Lung (tissue), 12 donors: Measurements from ENCODE around the gene TP53INP2. TPM values are rescaled to one million over a fixed set of nuclear protein-coding genes. Genes with fewer than 3 reads are reported as not detected.
A peak's percentile ranks its signal among the peaks of the same experiment; 100 is the strongest.

Experiments
- ATAC-seq: fragments of 200-7000 bp; cut with Tn5 transposase; one replicate; pipeline ENCODE4 v1.9.1; 2020; ENCODE audit warnings: moderate number of reproducible peaks; ENCODE audit not compliant: insufficient read depth, low FRiP score
- DNase-seq, 3 donors: peaks; one replicate each; pipeline ENCODE4 v3.0.0-alpha.2; 2013 to 2017
- H3K27ac ChIP-seq, 2 donors: one replicate each; pipeline ENCODE4 v1.5.1; 2013; ENCODE audit warnings: mild to moderate bottlenecking in 2 of 2, moderate library complexity in 2 of 2, control low read depth in 1 of 2, inconsistent platforms in 1 of 2, low read depth in 1 of 2, low read length in 1 of 2
- H3K27me3 ChIP-seq, 3 donors: one replicate each; pipeline ENCODE4 v1.5.1; 2013; ENCODE audit warnings: low read length in 2 of 3; ENCODE audit not compliant: control insufficient read depth in 3 of 3, insufficient read depth in 3 of 3
- H3K36me3 ChIP-seq, 4 donors: one replicate each; pipeline ENCODE4 v1.5.1; 2013; ENCODE audit warnings: low read length in 4 of 4, mild to moderate bottlenecking in 1 of 4, moderate library complexity in 1 of 4; ENCODE audit not compliant: control insufficient read depth in 4 of 4, insufficient read depth in 4 of 4
- H3K4me1 ChIP-seq, 5 donors: one replicate each; pipeline ENCODE4 v1.5.1; 2013; ENCODE audit warnings: low read length in 5 of 5, mild to moderate bottlenecking in 2 of 5, moderate library complexity in 1 of 5; ENCODE audit not compliant: control insufficient read depth in 5 of 5, insufficient read depth in 5 of 5
- H3K4me3 ChIP-seq: one replicate; pipeline ENCODE4 v1.5.1; 2013; ENCODE audit warnings: mild to moderate bottlenecking, control low read depth, moderate library complexity
- H3K9ac ChIP-seq, 2 donors: one replicate each; pipeline ENCODE4 v1.5.1; 2013; ENCODE audit warnings: low read length in 2 of 2, control low read depth in 1 of 2; ENCODE audit not compliant: insufficient read depth in 1 of 2
- H3K9me3 ChIP-seq, 4 donors: one replicate each; pipeline ENCODE4 v1.5.1; 2013; ENCODE audit warnings: low read length in 3 of 4, mild to moderate bottlenecking in 1 of 4, moderate library complexity in 1 of 4; ENCODE audit not compliant: control insufficient read depth in 4 of 4, insufficient read depth in 3 of 4
- CTCF ChIP-seq: IDR thresholded peaks from 2 replicates; pipeline ENCODE4 v1.5.1; 2012; ENCODE audit warnings: mild to moderate bottlenecking; ENCODE audit errors: control extremely low read depth, extremely low read depth
- WGBS, 2 donors: extraction: QIAGEN DNeasy Blood & Tissue Kit; methylation state at CpG; one replicate each; pipeline ENCODE4 v1.1.7; 2013; 5-methylcytosine and 5-hydroxymethylcytosine counted together
- polyA plus RNA-seq, 2 donors: library from polyadenylated mRNA; stranded (reverse); fragments of 200-250 nt; gene quantifications; one replicate each; pipeline ENCODE4 v1.2.1, GENCODE V29; 2013
- total RNA-seq, 2 donors: library from RNA; depleted of rRNA in 1 of 2; stranded (reverse); fragments of >200 nt in 1 of 2; gene quantifications; one replicate each; pipeline ENCODE4 v1.2.1, GENCODE V29; 2014 to 2021
- donor health status: control.
- donor health status: control.
- donor health status: Bipolar disorder and iron deficiency.
- donor health status: healthy.
- donor health status: DM: yes; HTN: yes; CAD: no.

The TP53INP2 gene
- total and polyA plus RNA-seq, 4 donors: 5.8 to 19.5 (median 11.4) TPM

GRCh38 chr20:34709831-34710567 is 5.9 kb downstream of the TP53INP2 start:
- TF ChIP-seq CTCF: peak; percentile 17
- ATAC-seq: peak; percentile 70
- H3K36me3 ChIP-seq: peaks cover 0 to 12% (median 10%) of the 10 kb centered on the region in 4 donors
- H3K4me1 ChIP-seq: peaks cover 5 to 22% (median 10%) of the 10 kb centered on the region in 5 donors
- peak overlapping the region; percentile 13 to 94 for H3K27ac ChIP-seq
- peak overlapping the region; percentile 34 to 55 for H3K9ac ChIP-seq
- H3K27me3 ChIP-seq: peaks cover 0 to 3% (median 0%) of the 10 kb centered on the region in 3 donors
- 4 to 7% methylated on average over 55 to 61 of the region's 61 CpGs for WGBS, 2 donors
- H3K9me3 ChIP-seq: no peaks in the 10 kb centered on the region
- peak overlapping the region; percentile 60 for H3K4me3 ChIP-seq
- peak in 2 of 3 donors; percentile 70 to 85 for DNase-seq

- Histone ChIP-seq H3K4me1 (peaks cover 5 to 22% (median 10%) of the 10 kb centered on the region in 5 donors), H3K36me3 (peaks cover 0 to 17% (median 14%) of the 10 kb centered on the region in 4 donors), H3K27me3 (peaks cover 0 to 3% (median 0%) of the 10 kb centered on the region in 3 donors), H3K4me3 (no peak overlapping the region), H3K9me3 (no peaks in the 10 kb centered on the region), H3K9ac (no peak overlapping the region), H3K27ac (peak overlapping the region in 1 of 2 donors; percentile 94)
- ATAC-seq: no peak
- no peak for DNase-seq
- no peak for TF ChIP-seq CTCF
Observed at GRCh38 chr20:34710568-34710839, 6.4 kb downstream of the TP53INP2 start.

GRCh38 chr20:34710861-34711574 is 6.9 kb downstream of the TP53INP2 start:
- no peak for ATAC-seq
- Histone ChIP-seq H3K9me3 (no peaks in the 10 kb centered on the region), H3K27ac (peak overlapping the region in 1 of 2 donors; percentile 16), H3K4me1 (peaks cover 5 to 22% (median 10%) of the 10 kb centered on the region in 5 donors), H3K4me3 (no peak overlapping the region), H3K9ac (no peak overlapping the region), H3K27me3 (peaks cover 0 to 3% (median 0%) of the 10 kb centered on the region in 3 donors), H3K36me3 (peaks cover 0 to 18% (median 14%) of the 10 kb centered on the region in 4 donors)
- DNase-seq: no peak
- WGBS, 2 donors: 88 to 92% methylated on average over 9 of the region's 9 CpGs
- no peak for TF ChIP-seq CTCF
